ENCODE measurements around the gene ATP2B2.

GRCh38 chr3:10327592-10327991 lies 177.8 kb downstream of the ATP2B2 start:
- TF ChIP-seq FOXK2 (conservative IDR thresholded peaks at IDR 0.05 in 1 of 2, IDR thresholded peaks at IDR 0.05 in 1 of 2; ENCODE audit: low read depth in 2 of 2) (no peak), TEAD4 (IDR thresholded peaks at IDR 0.05; ENCODE audit: low read length) (no peak), TEAD4 (CRISPR knock-in tag; IDR thresholded peaks at IDR 0.05; ENCODE audit: borderline replicate concordance) (no peak), MIER1 (IDR thresholded peaks at IDR 0.05; ENCODE audit: low read depth) (no peak), RAD51 (IDR thresholded peaks at IDR 0.05; ENCODE audit: borderline replicate concordance, low read depth) (no peak), HBP1 (CRISPR knock-in tag; IDR thresholded peaks at IDR 0.05) (no peak), MXI1 (IDR thresholded peaks at IDR 0.05; ENCODE audit: low read depth, low read length) (no peak), ZNF431 (CRISPR knock-in tag; IDR thresholded peaks at IDR 0.05) (no peak), NR3C1 (CRISPR knock-in tag; IDR thresholded peaks at IDR 0.05) (no peak), CHD1 (IDR thresholded peaks at IDR 0.05; ENCODE audit: low read length) (no peak), ZSCAN29 (IDR thresholded peaks at IDR 0.05) (no peak), ZNF232 (CRISPR knock-in tag; IDR thresholded peaks at IDR 0.05) (no peak), EP300 (IDR thresholded peaks at IDR 0.05; ENCODE audit: low read length) (no peak)
